GM10248 (cell line): Measurements from ENCODE around the gene ARSG.
"Not testable (repeated sequence)": the region's sequence is repeated elsewhere in the genome, so short reads cannot be mapped to it uniquely, and the experiment has no call there.

ENCODE experiments used
- CTCF ChIA-PET: fragments of 300-600 bp; sonication (Branson Sonifier 250); formaldehyde crosslinking; extraction: SDS; loops from one replicate; lab custom pipeline; 2021; ENCODE audit warnings: antibody characterized with exemption; lab: Yijun Ruan, JAX
- POLR2A ChIA-PET: fragments of 350-650 bp; sonication (Branson Sonifier 250); formaldehyde crosslinking; extraction: SDS; loops from one replicate; lab custom pipeline; 2020; ENCODE audit warnings: antibody characterized with exemption; lab: Yijun Ruan, JAX
- DNase-seq: peaks from one replicate; pipeline ENCODE4 v3.0.0; 2012; ENCODE audit errors: extremely low spot score
- CTCF ChIP-seq: IDR thresholded peaks from 2 replicates; pipeline ENCODE4 v1.5.1; 2012; ENCODE audit warnings: mild to moderate bottlenecking, low read depth; ENCODE audit errors: extremely low read depth, missing control alignments, control extremely low read depth

ARSG gene

GRCh38 chr17:68249354-68249765 is 41.9 kb upstream of the ARSG start:
- ChIA-PET POLR2A (no interaction called here), CTCF (interaction anchor here (0.7 to 4.9 kb wide), 9 partner anchors 12 to 365 kb away, joined by 3 to 18 read pairs (median 4); no protein-coding TSS in a partner anchor)
- TF ChIP-seq CTCF: no peak
- DNase-seq: no peak

GRCh38 chr17:68253426-68253825 is 37.9 kb upstream of the ARSG start:
- CTCF ChIA-PET, DNase-seq, POLR2A ChIA-PET: not testable (repeated sequence)

GRCh38 chr17:68255151-68255550 is 36.1 kb upstream of the ARSG start:
- no peak for DNase-seq
- no peak for TF ChIP-seq CTCF
- ChIA-PET CTCF (interaction anchor here (1.3 kb wide), 1 partner anchor 181 kb away, joined by 4 read pairs; no protein-coding TSS in a partner anchor), POLR2A (no interaction called here)

GRCh38 chr17:68255731-68256538 is 35.4 kb upstream of the ARSG start:
- CTCF ChIA-PET: no interaction called here
- POLR2A ChIA-PET: no interaction called here
- no peak for TF ChIP-seq CTCF
- no peak for DNase-seq

- CTCF ChIA-PET, POLR2A ChIA-PET, DNase-seq: not testable (repeated sequence)
Observed at GRCh38 chr17:68256701-68257100, 34.6 kb upstream of the ARSG start.

GRCh38 chr17:68257934-68258333 is 33.4 kb upstream of the ARSG start:
- ChIA-PET CTCF (interaction anchor here (0.9 to 1.9 kb wide), 4 partner anchors 85 to 203 kb away, joined by 3 to 6 read pairs (median 4); partner anchors contain the start of gene WIPI1), POLR2A (no interaction called here)
- TF ChIP-seq CTCF: no peak
- DNase-seq: no peak

GRCh38 chr17:68258890-68259647 is 32.2 kb upstream of the ARSG start:
- peak; percentile 81 for DNase-seq
- CTCF ChIA-PET: interaction anchor here (1.1 to 1.9 kb wide), 5 partner anchors 12 to 202 kb away, joined by 3 to 6 read pairs (median 4); partner anchors contain the start of genes AMZ2 and WIPI1
- POLR2A ChIA-PET: not testable (repeated sequence)

GRCh38 chr17:68259648-68259951 is 31.7 kb upstream of the ARSG start:
- CTCF ChIA-PET: interaction anchor here (1.1 to 1.9 kb wide), 6 partner anchors 12 to 202 kb away, joined by 3 to 6 read pairs (median 4); partner anchors contain the start of genes AMZ2 and WIPI1

More at GRCh38 chr17:68259648-68259951, 31.7 kb upstream of the ARSG start:
- POLR2A ChIA-PET, DNase-seq: not testable (repeated sequence)
